NCI-H2227 (cell line): ENCODE data around the gene ZNF8.
A peak's percentile ranks its signal among the peaks of the same experiment; 100 is the strongest.
"Not testable (repeated sequence)": the region's sequence is repeated elsewhere in the genome, so short reads cannot be mapped to it uniquely, and the experiment has no call there.

Experiments used
- DNase-seq: peaks from one replicate; lab custom pipeline; 2025; ENCODE audit not compliant: unreplicated experiment; lab: John Stamatoyannopoulos, UW

ZNF8 gene

GRCh38 chr19:58294743-58295374 is 16.1 kb downstream of the ZNF8 start:
- no peak for DNase-seq

GRCh38 chr19:58296104-58296503 is 17.3 kb downstream of the ZNF8 start:
- no peak for DNase-seq

DNA sequence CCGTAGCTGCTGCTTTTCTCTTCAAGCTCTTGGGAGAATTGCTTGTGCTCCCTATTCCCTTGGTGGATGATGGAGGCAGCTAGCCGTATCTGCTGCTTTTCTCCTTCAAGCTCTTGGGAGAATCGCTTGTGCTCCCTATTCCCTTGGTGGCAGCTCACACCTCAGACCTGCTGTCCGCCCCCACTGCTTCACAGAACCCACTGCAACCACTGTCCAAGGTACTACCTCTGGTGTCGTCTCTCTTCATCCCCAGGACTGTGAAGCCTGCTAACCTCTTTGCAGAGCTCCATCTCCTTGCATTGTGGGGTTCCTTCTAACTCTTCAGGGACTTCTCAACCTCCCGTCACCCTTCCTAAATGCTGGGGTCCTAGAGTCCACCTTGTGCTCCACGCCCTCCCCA is 21.9 kb downstream of the ZNF8 start:
- no peak for DNase-seq

DNA sequence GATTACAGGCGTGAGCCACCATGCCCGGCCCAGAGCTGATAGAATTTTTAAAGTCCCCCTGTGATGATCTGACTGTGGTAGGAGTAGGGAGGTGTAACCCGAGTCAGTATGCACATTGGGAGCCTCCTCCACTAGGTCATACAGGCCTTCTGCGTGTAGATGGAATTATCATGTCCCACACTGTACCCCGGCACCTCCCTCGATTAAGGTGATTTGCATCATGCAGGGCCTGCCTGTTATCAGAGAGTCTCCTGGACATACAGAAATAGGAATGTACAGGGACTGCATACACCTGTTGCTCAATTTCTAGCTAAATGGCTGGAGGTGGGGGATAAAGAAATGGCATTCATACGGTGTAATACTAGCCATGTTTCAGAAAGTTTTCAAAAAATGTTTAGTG is 25.5 kb downstream of the ZNF8 start:
- no peak for DNase-seq

GRCh38 chr19:58304748-58305064 is 26.0 kb downstream of the ZNF8 start:
- DNase-seq, result peak; percentile 79

- peak; percentile 100 for DNase-seq
These were observed 26.5 kb downstream of the ZNF8 start, which contains the start of gene ERVK3-1 for GRCh38 chr19:58305065-58305931. TSS of gene ERVK3-1 (plus strand) at chr19:58305377. CDS start at chr19:58312169, 6,792 bp downstream.

- DNase-seq, result peak; percentile 38
These were observed 27.2 kb downstream of the ZNF8 start for GRCh38 chr19:58305932-58306323.

- DNase-seq, result no peak
These were observed 29.0 kb downstream of the ZNF8 start for GRCh38 chr19:58307736-58308135.

DNA sequence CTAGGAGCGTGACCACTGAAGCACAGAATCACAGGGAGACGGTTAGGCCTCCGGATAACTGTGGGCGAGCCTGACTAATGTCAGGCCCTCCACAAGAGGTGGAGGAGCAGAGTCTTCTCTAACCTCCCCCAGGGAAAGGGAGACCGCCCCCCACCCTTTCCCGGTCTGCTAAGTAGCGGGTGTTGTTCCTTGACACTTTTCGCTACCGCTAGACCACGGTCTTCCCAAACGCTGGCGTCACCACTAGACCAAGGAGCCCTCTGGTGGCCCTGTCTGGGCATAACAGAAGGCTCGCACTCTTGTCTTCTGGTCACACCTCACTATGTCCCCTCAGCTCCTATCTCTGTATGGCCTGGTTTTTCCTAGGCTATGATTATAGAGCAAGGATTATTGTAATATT is 31.9 kb downstream of the ZNF8 start:
- not testable (repeated sequence) for DNase-seq

DNA sequence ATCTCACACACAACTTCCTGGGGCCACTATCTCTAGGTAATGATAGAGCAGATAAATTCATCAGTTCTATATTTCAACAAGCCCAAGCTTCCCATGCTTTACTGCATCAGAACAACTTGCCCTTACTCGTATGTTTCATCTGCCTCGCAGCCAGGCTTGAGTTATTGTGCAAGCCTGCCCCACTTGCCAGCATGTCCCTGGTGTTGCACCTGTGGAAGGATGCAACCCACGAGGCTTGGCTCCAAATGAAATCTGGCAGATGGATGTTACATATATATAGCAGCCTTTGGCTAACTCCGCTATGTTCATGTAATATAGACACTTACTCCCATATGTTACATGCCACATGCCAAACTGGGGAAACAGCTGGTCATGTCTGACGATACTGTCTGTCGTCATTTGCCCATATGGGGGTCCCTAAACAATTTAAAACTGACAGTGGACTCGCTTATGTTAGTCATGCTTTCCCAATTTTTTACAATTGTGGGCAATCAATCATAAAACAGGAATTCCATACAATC is 32.6 kb downstream of the ZNF8 start:
- DNase-seq, result no peak

DNA sequence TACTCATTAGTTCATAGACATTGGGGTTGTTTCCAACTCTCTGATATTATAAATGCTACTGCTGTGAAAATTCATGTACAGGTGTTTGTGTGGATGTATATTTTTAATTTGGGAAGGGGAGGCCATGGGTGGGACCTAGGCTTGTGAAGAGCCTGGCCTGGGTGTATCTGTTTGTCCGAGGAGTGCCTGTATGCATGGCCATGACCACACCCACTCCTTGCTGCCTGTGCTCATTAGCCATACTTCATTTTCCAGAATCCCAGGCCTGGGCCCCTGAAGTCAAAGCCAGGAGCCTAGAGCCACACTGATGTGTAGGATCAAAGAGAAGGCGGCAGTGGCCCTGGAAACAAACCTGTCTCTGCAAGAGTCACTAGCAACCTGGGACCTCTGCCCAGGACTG is 36.8 kb downstream of the ZNF8 start:
- DNase-seq, result no peak

DNA sequence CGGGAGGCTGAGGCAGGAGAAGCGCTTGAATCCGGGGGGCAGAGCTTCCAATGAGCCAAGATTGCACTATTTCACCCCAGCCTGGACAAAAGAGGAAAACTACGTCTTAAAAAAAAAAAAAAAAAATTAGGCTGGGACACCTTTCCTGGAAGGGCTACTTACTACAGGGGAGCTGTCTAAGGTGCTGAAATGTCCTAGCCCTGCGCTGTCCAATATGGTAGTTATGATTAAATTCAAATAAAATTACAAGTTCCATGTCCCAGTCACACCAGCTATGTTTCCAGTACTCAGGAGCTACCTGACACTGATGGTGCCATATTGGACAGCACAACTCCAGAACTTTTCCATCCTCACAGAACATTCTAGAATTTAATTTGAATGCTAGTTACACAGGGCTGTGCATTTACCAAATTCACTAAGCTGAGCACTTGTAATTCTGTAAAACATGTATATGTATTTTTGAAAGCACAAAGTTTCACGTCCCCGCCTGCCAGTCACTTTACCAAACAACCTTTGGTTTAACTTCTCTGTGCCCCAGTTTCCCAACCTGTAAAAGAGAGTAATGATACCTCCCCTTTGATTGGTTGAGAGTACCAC is 38.8 kb downstream of the ZNF8 start:
- no peak for DNase-seq

GRCh38 chr19:58318297-58318696 is 39.5 kb downstream of the ZNF8 start:
- DNase-seq, result no peak

DNA sequence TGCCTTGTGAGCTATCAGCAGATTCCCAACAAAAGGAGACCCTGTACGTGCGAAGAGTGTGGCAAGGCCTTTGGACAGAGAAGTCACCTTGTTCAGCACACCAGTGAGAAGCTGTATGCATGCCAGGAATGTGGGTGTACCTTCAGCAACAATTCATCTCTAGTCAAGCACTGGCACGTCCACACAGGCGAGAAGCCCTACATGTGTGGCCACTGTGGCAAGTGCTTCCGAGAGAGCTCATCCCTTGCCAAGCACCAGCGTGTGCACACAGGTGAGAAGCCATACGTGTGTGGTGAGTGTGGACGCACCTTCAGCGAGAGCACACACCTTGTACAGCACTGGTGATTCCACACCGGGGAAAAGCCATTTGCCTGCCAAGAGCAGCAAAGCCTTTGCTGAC is 40.5 kb downstream of the ZNF8 start:
- no peak for DNase-seq

DNA sequence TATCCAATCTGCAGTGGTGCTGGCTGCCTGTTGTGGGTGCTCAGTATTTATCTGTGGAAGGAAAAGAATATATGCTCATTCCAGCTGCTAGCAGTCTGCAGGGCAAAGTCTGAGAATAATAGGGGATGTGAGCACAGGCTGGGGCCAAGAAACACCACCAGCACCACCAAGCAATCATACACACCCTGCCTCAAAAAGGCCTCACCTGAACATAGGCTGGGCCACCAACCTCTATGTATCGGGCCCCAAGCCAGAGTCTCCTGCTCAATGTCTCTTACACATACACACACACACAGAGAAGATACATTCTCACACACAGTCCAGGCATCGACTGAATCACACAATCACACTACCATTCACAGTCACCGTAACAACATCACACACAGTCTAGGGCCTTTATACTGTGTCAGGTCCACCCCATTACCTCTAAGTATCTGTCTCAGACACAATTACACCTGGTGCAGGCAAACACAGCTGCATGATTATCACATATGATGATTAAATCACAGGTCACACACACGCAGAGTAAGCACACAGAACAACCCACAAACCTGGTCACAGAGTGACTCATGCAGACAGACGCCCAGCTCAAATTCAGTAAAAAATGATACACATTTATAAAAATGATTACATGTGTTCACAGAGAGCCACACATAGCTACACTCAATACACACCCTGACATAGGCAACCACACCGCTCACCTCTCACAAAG is 46.7 kb downstream of the ZNF8 start:
- no peak for DNase-seq

DNA sequence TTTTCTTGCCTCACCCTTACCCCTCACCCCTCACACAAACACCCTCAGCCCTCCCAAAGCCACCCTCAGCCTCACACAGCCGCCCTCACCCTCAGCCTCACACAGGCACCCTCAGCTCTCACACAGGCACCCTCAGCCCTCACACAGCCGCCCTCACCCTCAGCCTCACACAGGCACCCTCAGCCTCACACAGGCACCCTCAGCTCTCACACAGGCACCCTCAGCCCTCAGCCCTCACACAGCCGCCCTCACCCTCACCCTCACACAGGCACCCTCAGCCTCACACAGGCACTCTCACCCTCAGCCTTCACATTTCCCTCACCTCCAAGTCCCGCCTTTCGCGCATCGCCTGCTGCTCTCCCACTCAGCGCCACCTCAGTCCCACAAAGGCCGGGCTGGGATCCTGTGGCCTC is 47.8 kb downstream of the ZNF8 start:
- no peak for DNase-seq

DNA sequence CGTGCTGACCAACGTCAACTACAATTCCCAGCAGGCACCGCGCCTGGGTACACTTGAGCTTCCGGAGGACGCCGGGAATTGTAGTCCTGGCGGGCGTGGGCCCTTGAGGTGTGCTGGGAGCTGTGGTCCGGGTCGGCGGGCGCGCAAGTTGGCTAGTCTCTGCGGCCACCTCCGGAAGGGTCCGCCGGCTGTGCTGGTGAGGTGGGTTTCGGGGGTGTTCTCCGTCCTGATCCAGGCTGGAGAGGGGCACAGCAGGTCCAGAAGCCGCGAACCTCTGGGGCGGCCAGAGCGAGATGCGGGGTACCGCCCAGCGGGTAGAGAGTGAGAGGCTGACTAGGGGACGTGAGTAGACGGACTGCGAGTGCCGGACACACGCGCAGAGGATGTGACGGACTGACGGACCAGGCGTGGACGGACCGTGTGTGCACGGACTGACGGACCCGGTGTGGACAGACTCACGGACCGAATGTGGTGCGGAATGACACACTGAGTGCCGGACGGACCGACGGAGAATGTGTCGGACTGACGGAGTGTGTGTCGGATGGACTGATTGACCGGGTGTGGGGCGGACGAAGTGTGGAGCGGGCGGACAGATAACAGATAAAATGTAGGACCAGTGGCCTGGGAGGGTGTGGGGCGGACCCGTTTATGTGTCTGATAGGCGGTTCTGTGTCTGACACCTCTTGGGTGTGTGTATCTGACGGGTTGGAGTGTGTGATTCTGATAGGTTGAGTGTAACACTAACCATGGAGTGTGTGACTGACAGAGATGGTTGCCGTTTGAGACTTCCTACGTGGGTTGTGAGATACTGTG is 48.4 kb downstream of the ZNF8 start, which contains the start of gene ZSCAN22:
Gene ZSCAN22, plus strand, starts transcription at position 81 of the 813 bp plus-strand sequence. CDS start 7,809 bp downstream, outside the sequence.
- peak; percentile 100 for DNase-seq

DNA sequence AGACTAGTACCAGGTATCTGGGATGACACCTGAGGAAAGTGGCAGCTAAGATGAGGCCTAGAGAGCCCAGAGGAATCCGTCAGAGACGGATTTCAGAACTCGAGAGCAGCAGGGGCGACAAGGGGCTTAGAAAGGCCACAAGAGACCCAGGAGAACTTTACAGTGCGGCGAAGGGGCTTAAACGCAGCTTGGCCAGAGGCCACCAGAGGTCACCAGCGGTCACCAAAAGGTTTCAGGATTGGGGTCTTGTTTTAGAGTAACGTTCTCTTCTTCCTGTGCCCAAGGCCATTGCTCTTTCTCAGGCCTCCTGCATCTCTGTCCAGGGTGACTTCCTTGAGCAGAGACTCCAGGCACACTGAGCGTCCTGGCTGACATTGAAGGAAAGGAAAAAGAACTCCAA is 50.2 kb downstream of the ZNF8 start:
- peak; percentile 33 for DNase-seq

- no peak for DNase-seq
These were observed 51.7 kb downstream of the ZNF8 start for GRCh38 chr19:58330458-58330857.

- no peak for DNase-seq
These were observed 53.9 kb downstream of the ZNF8 start for GRCh38 chr19:58332697-58333096.
